Ishikawa (cell line): ENCODE measurements around the gene CYS1.

Experiments
- CREB1 ChIP-seq: IDR thresholded peaks from 2 replicates; pipeline ENCODE4 v1.6.1; 2012; ENCODE audit warnings: low read depth
- EP300 ChIP-seq: IDR thresholded peaks from 2 replicates; pipeline ENCODE4 v1.6.1; 2012; ENCODE audit warnings: borderline replicate concordance
- TAF1 ChIP-seq: IDR thresholded peaks from 2 replicates; pipeline ENCODE4 v1.6.1; 2012; ENCODE audit warnings: low read depth, mild to moderate bottlenecking
- YY1 ChIP-seq: IDR thresholded peaks from 2 replicates; pipeline ENCODE4 v1.6.1; 2012; ENCODE audit warnings: low read depth
- TF ChIP-seq, protein P1 (sequence below): IDR thresholded peaks from 2 replicates; pipeline ENCODE4 v1.6.1; 2012

- TF ChIP-seq, protein P1, sequence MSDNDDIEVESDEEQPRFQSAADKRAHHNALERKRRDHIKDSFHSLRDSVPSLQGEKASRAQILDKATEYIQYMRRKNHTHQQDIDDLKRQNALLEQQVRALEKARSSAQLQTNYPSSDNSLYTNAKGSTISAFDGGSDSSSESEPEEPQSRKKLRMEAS = no peak
- TF ChIP-seq TAF1 (no peak), YY1 (no peak), CREB1 (no peak), EP300 (no peak)
These were observed at the start of gene CYS1 for GRCh38 chr2:10079870-10080535.
